Keratinocyte (primary cell): ENCODE data around the gene RTCB. TPM values are rescaled to one million over a fixed set of nuclear protein-coding genes. Genes with fewer than 3 reads are reported as not detected.

ENCODE experiments used
- DNase-seq: peaks from one replicate; pipeline ENCODE4 v3.0.0-alpha.2; 2011; ENCODE audit warnings: low read depth, missing footprints, low spot score
- FAIRE-seq: peaks from 2 replicates; lab custom pipeline; 2011; peaks lifted over from hg19 to GRCh38; lab: Jason Lieb, UNC
- H2AFZ ChIP-seq: 2 replicates; pipeline ENCODE4 v1.6.0; 2012; ENCODE audit warnings: low read length, control low read depth, inconsistent platforms; ENCODE audit not compliant: control insufficient read depth
- H3K27ac ChIP-seq: 2 replicates; pipeline ENCODE4 v1.5.1; 2011; ENCODE audit warnings: low read length; ENCODE audit not compliant: control insufficient read depth, insufficient read depth
- H3K27me3 ChIP-seq: 3 replicates; pipeline ENCODE4 v1.6.0; 2011; ENCODE audit warnings: low read length; ENCODE audit not compliant: control insufficient read depth, insufficient read depth; ENCODE audit errors: extremely low read depth
- H3K36me3 ChIP-seq, 2 experiments: 2 replicates in 1 of 2; 3 replicates in 1 of 2; pipeline ENCODE4 v1.5.1; 2011; ENCODE audit warnings: low read length in 2 of 2, mild to moderate bottlenecking in 1 of 2; ENCODE audit not compliant: control insufficient read depth in 2 of 2, insufficient read depth in 2 of 2; ENCODE audit errors: extremely low read depth in 1 of 2
- H3K4me1 ChIP-seq: 3 replicates; pipeline ENCODE4 v1.5.1; 2011; ENCODE audit warnings: low read length; ENCODE audit not compliant: control insufficient read depth, insufficient read depth; ENCODE audit errors: extremely low read depth
- H3K4me2 ChIP-seq: 3 replicates; pipeline ENCODE4 v1.6.0; 2011; ENCODE audit warnings: low read depth, low read length; ENCODE audit not compliant: control insufficient read depth, insufficient read depth; ENCODE audit errors: extremely low read depth
- H3K4me3 ChIP-seq, 3 experiments: fragments of 200-600 bp in 1 of 3; sonication (generic) in 1 of 3; 2 replicates in 2 of 3; 3 replicates in 1 of 3; pipeline ENCODE4 v1.5.1; 2011 to 2016; ENCODE audit warnings: low read length in 3 of 3, mild to moderate bottlenecking in 3 of 3, control low read depth in 2 of 3, inconsistent platforms in 1 of 3, low read depth in 1 of 3, mixed read lengths in 1 of 3, mixed run types in 1 of 3, moderate library complexity in 1 of 3; ENCODE audit not compliant: control insufficient read depth in 2 of 3, insufficient read depth in 2 of 3; ENCODE audit errors: extremely low read depth in 1 of 3
- H3K79me2 ChIP-seq: 2 replicates; pipeline ENCODE4 v1.6.0; 2012; ENCODE audit warnings: low read length; ENCODE audit not compliant: control insufficient read depth, insufficient read depth
- H3K9ac ChIP-seq: 3 replicates; pipeline ENCODE4 v1.6.0; 2011; ENCODE audit warnings: low read length; ENCODE audit not compliant: control insufficient read depth, insufficient read depth; ENCODE audit errors: extremely low read depth
- H3K9me1 ChIP-seq: 3 replicates; pipeline ENCODE4 v1.6.0; 2011; ENCODE audit warnings: low read length; ENCODE audit not compliant: control insufficient read depth, insufficient read depth; ENCODE audit errors: extremely low read depth
- H3K9me3 ChIP-seq: 2 replicates; pipeline ENCODE4 v1.5.1; 2012; ENCODE audit warnings: low read depth, low read length; ENCODE audit not compliant: control insufficient read depth
- H4K20me1 ChIP-seq: 3 replicates; pipeline ENCODE4 v1.6.0; 2011; ENCODE audit warnings: low read length; ENCODE audit not compliant: control insufficient read depth, insufficient read depth; ENCODE audit errors: extremely low read depth
- EZH2 ChIP-seq: IDR thresholded peaks from one replicate; pipeline ENCODE4 v1.6.1; 2012; ENCODE audit warnings: inconsistent platforms, mild to moderate bottlenecking, low read length, moderate library complexity
- dilution Hi-C: fragments of 300-500 bp; cut with MboI; formaldehyde crosslinking; loops from one replicate; pipeline ENCODE4 v1.7.0; 2020; ENCODE audit warnings: low sequenced_read_pairs; ENCODE audit not compliant: extremely low pct_ligation_motif_present
- polyA plus RNA-seq, 5 experiments: library from polyadenylated mRNA; depleted of rRNA in 3 of 5; stranded (reverse) in 3 of 5; stranded (forward) in 1 of 5; unstranded in 1 of 5; fragments of >200 nt; gene quantifications; 1 replicate in 1 of 5; 2 replicates in 3 of 5; 3 replicates in 1 of 5; pipeline versions ENCODE4 v1.2.1 to v1.2.3, GENCODE V29; 2011 to 2012; ENCODE audit warnings: missing spikeins in 2 of 5, low read depth in 1 of 5, low replicate concordance in 1 of 5
- TF ChIP-seq, protein P1 (sequence below), 3 experiments: IDR thresholded peaks in 1 of 3; conservative IDR thresholded peaks in 1 of 3; optimal IDR thresholded peaks in 1 of 3; 2 replicates in 2 of 3; 3 replicates in 1 of 3; pipeline versions ENCODE3 to v1.5.1; 2011; ENCODE audit warnings: low read length in 3 of 3, mild to moderate bottlenecking in 3 of 3, moderate library complexity in 2 of 3, control low read depth in 1 of 3, inconsistent platforms in 1 of 3; ENCODE audit not compliant: insufficient read depth in 2 of 3; ENCODE audit errors: extremely low read depth in 1 of 3

RTCB gene
- polyA plus RNA-seq, 1 donor (not counting 4 experiments of a cell fraction or from before 2014, with no cell fraction given) = 143 TPM

GRCh38 chr22:32378707-32379272 lies 33.3 kb downstream of the RTCB start:
- Histone ChIP-seq H3K9me3 (no peaks in the 10 kb centered on the region), H3K4me2 (no peak overlapping the region), H3K4me1 (no peaks in the 10 kb centered on the region), H3K9me1 (no peaks in the 10 kb centered on the region), H2AFZ (no peak overlapping the region), H4K20me1 (no peaks in the 10 kb centered on the region), H3K27me3 (no peaks in the 10 kb centered on the region), H3K4me3 (no peak overlapping the region), H3K27ac (no peak overlapping the region), H3K9ac (no peak overlapping the region), H3K79me2 (no peaks in the 10 kb centered on the region), H3K36me3 (no peaks in the 10 kb centered on the region)
- no peak for TF ChIP-seq EZH2
- TF ChIP-seq, protein P1, sequence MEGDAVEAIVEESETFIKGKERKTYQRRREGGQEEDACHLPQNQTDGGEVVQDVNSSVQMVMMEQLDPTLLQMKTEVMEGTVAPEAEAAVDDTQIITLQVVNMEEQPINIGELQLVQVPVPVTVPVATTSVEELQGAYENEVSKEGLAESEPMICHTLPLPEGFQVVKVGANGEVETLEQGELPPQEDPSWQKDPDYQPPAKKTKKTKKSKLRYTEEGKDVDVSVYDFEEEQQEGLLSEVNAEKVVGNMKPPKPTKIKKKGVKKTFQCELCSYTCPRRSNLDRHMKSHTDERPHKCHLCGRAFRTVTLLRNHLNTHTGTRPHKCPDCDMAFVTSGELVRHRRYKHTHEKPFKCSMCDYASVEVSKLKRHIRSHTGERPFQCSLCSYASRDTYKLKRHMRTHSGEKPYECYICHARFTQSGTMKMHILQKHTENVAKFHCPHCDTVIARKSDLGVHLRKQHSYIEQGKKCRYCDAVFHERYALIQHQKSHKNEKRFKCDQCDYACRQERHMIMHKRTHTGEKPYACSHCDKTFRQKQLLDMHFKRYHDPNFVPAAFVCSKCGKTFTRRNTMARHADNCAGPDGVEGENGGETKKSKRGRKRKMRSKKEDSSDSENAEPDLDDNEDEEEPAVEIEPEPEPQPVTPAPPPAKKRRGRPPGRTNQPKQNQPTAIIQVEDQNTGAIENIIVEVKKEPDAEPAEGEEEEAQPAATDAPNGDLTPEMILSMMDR (optimal IDR thresholded peaks at IDR 0.05 in 1 of 3, IDR thresholded peaks at IDR 0.05 in 1 of 3, conservative IDR thresholded peaks at IDR 0.05 in 1 of 3; ENCODE audit: extremely low read depth in 1 of 3, insufficient read depth in 2 of 3, low read length in 3 of 3) = peak; percentile 87 to 95 (median 93)
- FAIRE-seq (no peak), DNase-seq (no peak)
- dilution Hi-C loops = no loop called here

- no peaks in the 10 kb centered on the region for H3K4me1 ChIP-seq
- H3K4me2 ChIP-seq = no peak overlapping the region
- H3K9me1 ChIP-seq = no peaks in the 10 kb centered on the region
- DNase-seq (no peak), FAIRE-seq (no peak)
- no peaks in the 10 kb centered on the region for H3K27me3 ChIP-seq
- H4K20me1 ChIP-seq = no peaks in the 10 kb centered on the region
- dilution Hi-C loops = no loop called here
- H3K79me2 ChIP-seq = no peaks in the 10 kb centered on the region
- H3K9me3 ChIP-seq = no peaks in the 10 kb centered on the region
- no peak overlapping the region for H3K27ac ChIP-seq
- no peaks in the 10 kb centered on the region for H3K36me3 ChIP-seq
- TF ChIP-seq EZH2 = no peak
- TF ChIP-seq, protein P1 (optimal IDR thresholded peaks at IDR 0.05 in 1 of 3, IDR thresholded peaks at IDR 0.05 in 1 of 3, conservative IDR thresholded peaks at IDR 0.05 in 1 of 3; ENCODE audit: extremely low read depth in 1 of 3, insufficient read depth in 2 of 3, low read length in 3 of 3) = no peak
- H3K4me3 ChIP-seq = no peak overlapping the region
- no peak overlapping the region for H2AFZ ChIP-seq
- no peak overlapping the region for H3K9ac ChIP-seq
Measured at GRCh38 chr22:32376681-32377080, 35.4 kb downstream of the RTCB start.
